KMS-11 (cell line): Measurements from ENCODE around the gene CEBPE.

Experiments
- H2AFZ ChIP-seq: fragments of 200-600 bp; sonication (generic); 2 replicates; pipeline ENCODE4 v1.6.1; 2016; ENCODE audit warnings: antibody characterized with exemption, mixed run types, low read depth
- H3K27ac ChIP-seq: fragments of 200-600 bp; sonication (generic); 2 replicates; pipeline ENCODE4 v1.6.1; 2016; ENCODE audit warnings: mild to moderate bottlenecking, mixed run types
- H3K27me3 ChIP-seq: fragments of 200-600 bp; sonication (generic); 2 replicates; pipeline ENCODE4 v1.6.1; 2017; ENCODE audit warnings: mild to moderate bottlenecking, low read depth, mixed run types, moderate library complexity; ENCODE audit not compliant: insufficient read depth
- H3K36me3 ChIP-seq: fragments of 200-600 bp; sonication (generic); 2 replicates; pipeline ENCODE4 v1.6.1; 2017; ENCODE audit warnings: mild to moderate bottlenecking, mixed run types; ENCODE audit not compliant: insufficient read depth
- H3K4me1 ChIP-seq: fragments of 200-600 bp; sonication (generic); 2 replicates; pipeline ENCODE4 v1.6.1; 2016; ENCODE audit warnings: mild to moderate bottlenecking, low read depth, mixed run types; ENCODE audit not compliant: poor library complexity, severe bottlenecking
- H3K4me2 ChIP-seq: fragments of 200-600 bp; sonication (generic); 2 replicates; pipeline ENCODE4 v1.7.0; 2016; ENCODE audit warnings: mild to moderate bottlenecking, mixed run types
- H3K4me3 ChIP-seq: fragments of 200-600 bp; sonication (generic); IDR thresholded peaks from 2 replicates; pipeline ENCODE4 v1.6.1; 2017; ENCODE audit warnings: low read depth, low read length, mixed read lengths; ENCODE audit not compliant: insufficient read depth
- H3K79me2 ChIP-seq: fragments of 200-600 bp; sonication (generic); 2 replicates; pipeline ENCODE4 v1.6.1; 2016; ENCODE audit warnings: low read depth, mixed run types; ENCODE audit not compliant: insufficient read depth
- H3K9ac ChIP-seq: fragments of 200-600 bp; sonication (generic); 2 replicates; pipeline ENCODE4 v1.6.1; 2016; ENCODE audit warnings: mild to moderate bottlenecking, mixed run types
- H4K20me1 ChIP-seq: fragments of 200-600 bp; sonication (generic); 2 replicates; pipeline ENCODE4 v1.6.1; 2016; ENCODE audit warnings: mild to moderate bottlenecking, mixed run types; ENCODE audit not compliant: insufficient read depth
- CTCF ChIP-seq: fragments of 200-600 bp; sonication (generic); conservative IDR thresholded peaks from 2 replicates; pipeline ENCODE4 v1.6.1; 2017; ENCODE audit warnings: low read depth, mild to moderate bottlenecking, antibody characterized with exemption, low read length, moderate library complexity, mixed read lengths

Gene CEBPE

DNA sequence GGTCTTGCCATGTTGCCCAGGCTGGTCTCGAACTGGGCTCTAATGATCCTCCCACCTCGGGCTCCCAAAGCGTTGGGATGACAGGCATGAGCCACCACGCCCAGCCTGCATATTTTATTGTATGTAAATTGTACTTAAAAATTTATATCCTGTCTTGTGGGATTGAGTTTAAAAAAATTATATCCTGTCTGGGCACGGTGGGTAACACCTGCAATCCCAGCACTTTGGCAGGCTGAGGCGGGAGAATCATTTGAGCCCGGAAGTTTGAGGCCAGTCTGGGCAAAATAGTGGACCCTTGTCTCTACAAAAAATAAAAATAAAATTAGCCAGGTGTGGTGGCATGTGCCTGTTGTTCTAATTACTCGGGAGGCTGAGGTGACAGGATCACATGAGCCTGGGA, 13.9 kb upstream of the CEBPE start:
- Histone ChIP-seq H4K20me1 (no peaks in the 10 kb centered on the region), H3K79me2 (no peaks in the 10 kb centered on the region), H3K36me3 (no peaks in the 10 kb centered on the region), H3K9ac (no peak overlapping the region), H3K4me3 (no peak overlapping the region), H3K27ac (no peak overlapping the region), H3K27me3 (no peaks in the 10 kb centered on the region), H3K4me2 (no peak overlapping the region), H2AFZ (no peak overlapping the region), H3K4me1 (no peaks in the 10 kb centered on the region)
- TF ChIP-seq CTCF = no peak

DNA sequence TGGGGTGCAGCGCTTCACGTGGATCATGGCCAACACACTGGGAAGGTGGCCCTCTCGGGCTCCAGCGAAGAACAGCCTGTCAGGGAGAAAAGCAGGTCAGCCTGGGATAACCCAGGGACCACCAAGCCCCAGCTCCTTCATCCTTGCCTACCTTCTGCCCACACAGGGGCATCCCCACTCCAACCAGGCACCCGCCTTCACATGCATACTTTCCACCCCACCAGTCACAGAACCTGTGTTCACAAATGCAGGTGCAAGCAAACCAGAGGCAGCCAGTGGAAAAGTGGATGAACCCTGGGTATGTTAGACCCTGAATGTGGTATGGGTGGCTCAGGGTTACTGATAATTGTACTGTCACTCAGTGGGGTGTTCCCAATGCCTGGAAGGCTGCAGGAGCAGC, 12.4 kb upstream of the CEBPE start:
- Histone ChIP-seq H2AFZ (no peak overlapping the region), H3K4me3 (no peak overlapping the region), H3K4me2 (no peak overlapping the region), H4K20me1 (no peaks in the 10 kb centered on the region), H3K79me2 (no peaks in the 10 kb centered on the region), H3K9ac (no peak overlapping the region), H3K27ac (no peak overlapping the region), H3K27me3 (no peaks in the 10 kb centered on the region), H3K36me3 (no peaks in the 10 kb centered on the region), H3K4me1 (no peaks in the 10 kb centered on the region)
- no peak for TF ChIP-seq CTCF

GRCh38 chr14:23130871-23131270, 11.8 kb upstream of the CEBPE start:
- H3K4me1 ChIP-seq = no peaks in the 10 kb centered on the region
- no peak overlapping the region for H3K9ac ChIP-seq
- no peak for TF ChIP-seq CTCF
- H3K4me3 ChIP-seq = no peak overlapping the region
- H4K20me1 ChIP-seq = no peaks in the 10 kb centered on the region
- H3K27ac ChIP-seq = no peak overlapping the region
- H3K4me2 ChIP-seq = no peak overlapping the region
- H3K27me3 ChIP-seq = no peaks in the 10 kb centered on the region
- H2AFZ ChIP-seq = no peak overlapping the region
- H3K36me3 ChIP-seq = no peaks in the 10 kb centered on the region
- H3K79me2 ChIP-seq = no peaks in the 10 kb centered on the region

DNA sequence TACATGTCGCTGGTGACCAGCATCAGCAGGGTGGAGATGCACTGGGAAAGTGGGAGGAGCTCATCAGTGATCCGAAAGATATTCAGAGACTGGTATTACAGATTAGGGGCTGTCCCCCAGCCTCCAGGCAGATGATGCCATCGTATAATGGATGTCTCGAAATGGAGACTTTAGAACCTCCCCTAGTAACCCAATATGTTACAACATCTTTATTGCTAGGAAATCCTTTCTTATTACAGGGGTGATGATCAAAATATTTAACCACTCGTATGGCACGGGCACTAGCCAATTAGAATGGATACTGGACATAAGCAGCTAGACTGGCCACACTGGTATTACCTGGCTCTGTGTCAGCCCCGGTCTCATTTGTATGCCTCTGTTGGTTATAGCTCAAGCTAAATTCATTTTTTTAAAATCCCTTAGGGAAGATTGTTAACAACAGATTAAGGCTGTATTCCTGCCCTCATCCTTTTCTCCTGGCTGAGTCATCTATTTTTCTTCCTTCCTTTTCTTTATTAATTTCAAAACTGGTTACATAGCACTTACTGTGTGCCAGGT, 10.8 kb upstream of the CEBPE start:
- no peak overlapping the region for H3K4me2 ChIP-seq
- H3K27ac ChIP-seq = no peak overlapping the region
- no peak overlapping the region for H2AFZ ChIP-seq
- no peaks in the 10 kb centered on the region for H4K20me1 ChIP-seq
- no peak for TF ChIP-seq CTCF
- no peak overlapping the region for H3K4me3 ChIP-seq
- no peaks in the 10 kb centered on the region for H3K79me2 ChIP-seq
- H3K36me3 ChIP-seq = no peaks in the 10 kb centered on the region
- no peak overlapping the region for H3K9ac ChIP-seq
- H3K27me3 ChIP-seq = no peaks in the 10 kb centered on the region
- no peaks in the 10 kb centered on the region for H3K4me1 ChIP-seq
